HepG2 (cell line): ENCODE measurements around the gene BRCA1. TPM values are rescaled to one million over a fixed set of nuclear protein-coding genes. Genes with fewer than 3 reads are reported as not detected.

ENCODE experiments used
- ARHGAP35 ChIP-seq: sonication (generic); formaldehyde crosslinking; IDR thresholded peaks from 2 replicates; pipeline ENCODE4 v1.9.0; 2022; ENCODE audit warnings: mild to moderate bottlenecking, inconsistent platforms, moderate library complexity, missing genetic modification reagents, borderline replicate concordance
- ARNTL ChIP-seq: sonication (generic); formaldehyde crosslinking; IDR thresholded peaks from 2 replicates; pipeline ENCODE4 v1.4.0; 2020; ENCODE audit warnings: mild to moderate bottlenecking, missing genetic modification reagents
- ATAD3A ChIP-seq: sonication (generic); formaldehyde crosslinking; IDR thresholded peaks from 2 replicates; pipeline ENCODE4 v1.4.0; 2020; ENCODE audit warnings: missing genetic modification reagents
- ATF7-NPFF ChIP-seq: sonication (generic); formaldehyde crosslinking; IDR thresholded peaks from 2 replicates; pipeline ENCODE4 v1.8.1; 2023; ENCODE audit warnings: mild to moderate bottlenecking, low read depth, missing genetic modification reagents, moderate library complexity
- BORCS8-MEF2B ChIP-seq: sonication (generic); formaldehyde crosslinking; IDR thresholded peaks from 2 replicates; pipeline ENCODE4 v1.8.0; 2022; ENCODE audit warnings: mild to moderate bottlenecking, missing genetic modification reagents
- CBX5 ChIP-seq: sonication (generic); formaldehyde crosslinking; IDR thresholded peaks from 2 replicates; pipeline ENCODE4 v1.4.0; 2020; ENCODE audit warnings: missing genetic modification reagents, borderline replicate concordance
- GLMP ChIP-seq: sonication (generic); formaldehyde crosslinking; IDR thresholded peaks from 2 replicates; pipeline ENCODE4 v1.9.0; 2021; ENCODE audit warnings: missing genetic modification reagents, mild to moderate bottlenecking, borderline replicate concordance
- GTF2F1 ChIP-seq: fragments of 150-350 bp; IDR thresholded peaks from 2 replicates; pipeline ENCODE4 v1.6.1; 2014; ENCODE audit warnings: low read length
- HMGA1 ChIP-seq: sonication (generic); formaldehyde crosslinking; conservative IDR thresholded peaks from 2 replicates; pipeline ENCODE4 v1.4.0; 2020; ENCODE audit warnings: missing genetic modification reagents
- KLF15 ChIP-seq: sonication (generic); formaldehyde crosslinking; IDR thresholded peaks from 2 replicates; pipeline ENCODE4 v1.8.1; 2023; ENCODE audit warnings: borderline replicate concordance, mild to moderate bottlenecking, inconsistent platforms, missing genetic modification reagents, mixed read lengths
- MZF1 ChIP-seq: sonication (generic); formaldehyde crosslinking; IDR thresholded peaks from 2 replicates; pipeline ENCODE4 v1.8.1; 2023; ENCODE audit warnings: mild to moderate bottlenecking, missing genetic modification reagents, borderline replicate concordance
- RFXAP ChIP-seq: sonication (generic); formaldehyde crosslinking; IDR thresholded peaks from 2 replicates; pipeline ENCODE4 v1.4.0; 2020; ENCODE audit warnings: missing genetic modification reagents, borderline replicate concordance
- SRSF1 ChIP-seq: fragments of 200-400 bp; formaldehyde crosslinking; optimal IDR thresholded peaks from 2 replicates; pipeline ENCODE3; 2017; ENCODE audit warnings: mild to moderate bottlenecking, low read depth, low read length, moderate library complexity
- TAF1 ChIP-seq: sonication (generic); formaldehyde crosslinking; IDR thresholded peaks from 2 replicates; pipeline ENCODE4 v1.4.0; 2020; ENCODE audit warnings: missing genetic modification reagents
- TMF1 ChIP-seq: sonication (generic); formaldehyde crosslinking; IDR thresholded peaks from 2 replicates; pipeline ENCODE4 v1.8.1; 2022; ENCODE audit warnings: low read depth, missing genetic modification reagents
- ZBTB42 ChIP-seq: sonication (generic); formaldehyde crosslinking; IDR thresholded peaks from 2 replicates; pipeline ENCODE4 v1.5.0; 2020; ENCODE audit warnings: mild to moderate bottlenecking, missing genetic modification reagents
- ZBTB7B ChIP-seq: sonication (generic); formaldehyde crosslinking; IDR thresholded peaks from 2 replicates; pipeline ENCODE4 v1.4.0; 2020; ENCODE audit warnings: missing genetic modification reagents
- ZFP36 ChIP-seq: fragments of 150-350 bp; IDR thresholded peaks from 2 replicates; pipeline ENCODE4 v1.6.1; 2018; ENCODE audit warnings: borderline replicate concordance, low read length, low read depth; ENCODE audit not compliant: partially characterized antibody
- ZFP41 ChIP-seq: sonication (generic); formaldehyde crosslinking; IDR thresholded peaks from 2 replicates; pipeline ENCODE4 v1.4.0; 2020; ENCODE audit warnings: mild to moderate bottlenecking, missing genetic modification reagents, borderline replicate concordance
- ZMAT5 ChIP-seq: sonication (generic); formaldehyde crosslinking; IDR thresholded peaks from 2 replicates; pipeline ENCODE4 v1.5.0; 2020; ENCODE audit warnings: mild to moderate bottlenecking, low read depth, missing genetic modification reagents, borderline replicate concordance
- ZMYM3 ChIP-seq: sonication (generic); formaldehyde crosslinking; IDR thresholded peaks from 2 replicates; pipeline ENCODE4 v1.5.1; 2020; ENCODE audit warnings: mild to moderate bottlenecking, missing genetic modification reagents
- ZNF12 ChIP-seq: sonication (generic); formaldehyde crosslinking; IDR thresholded peaks from 2 replicates; pipeline ENCODE4 v1.5.0; 2020; ENCODE audit warnings: missing genetic modification reagents
- ZNF431 ChIP-seq: sonication (generic); formaldehyde crosslinking; IDR thresholded peaks from 2 replicates; pipeline ENCODE4 v1.9.0; 2022; ENCODE audit warnings: missing genetic modification reagents, low read depth, mild to moderate bottlenecking, borderline replicate concordance
- ZNF558 ChIP-seq: sonication (generic); formaldehyde crosslinking; IDR thresholded peaks from 2 replicates; pipeline ENCODE4 v1.9.0; 2022; ENCODE audit warnings: mild to moderate bottlenecking, missing genetic modification reagents, borderline replicate concordance
- ZNF614 ChIP-seq: IDR thresholded peaks from 2 replicates; pipeline ENCODE4 v1.6.1; 2018; ENCODE audit warnings: missing biosample characterization, missing genetic modification reagents, inconsistent platforms, borderline replicate concordance
- ZNF703 ChIP-seq: sonication (generic); formaldehyde crosslinking; IDR thresholded peaks from 2 replicates; pipeline ENCODE4 v1.5.1; 2020; ENCODE audit warnings: missing genetic modification reagents, mild to moderate bottlenecking, moderate library complexity, borderline replicate concordance
- ZNF746 ChIP-seq: sonication (generic); formaldehyde crosslinking; IDR thresholded peaks from 2 replicates; pipeline ENCODE4 v1.8.0; 2022; ENCODE audit warnings: mild to moderate bottlenecking, missing genetic modification reagents
- ZSCAN25 ChIP-seq: sonication (generic); formaldehyde crosslinking; IDR thresholded peaks from 2 replicates; pipeline ENCODE4 v1.8.0; 2022; ENCODE audit warnings: mild to moderate bottlenecking, missing genetic modification reagents
- ZSCAN5A ChIP-seq: sonication (generic); formaldehyde crosslinking; IDR thresholded peaks from 2 replicates; pipeline ENCODE4 v1.8.0; 2022; ENCODE audit warnings: mild to moderate bottlenecking, missing genetic modification reagents, borderline replicate concordance
- polyA plus RNA-seq, 8 experiments: library from polyadenylated mRNA; depleted of rRNA in 3 of 8; stranded (reverse) in 7 of 8; unstranded in 1 of 8; fragments of >200 nt; fragmentation: Illumina TruSeq in 4 of 8; extraction: Trizol in 4 of 8; gene quantifications; 2 replicates each; pipeline versions ENCODE4 v1.2.1 to v1.2.3, GENCODE V29; 2011 to 2016; ENCODE audit warnings: low read depth in 4 of 8, missing spikeins in 1 of 8, mixed read lengths in 1 of 8; ENCODE audit not compliant: insufficient read depth in 1 of 8
- total RNA-seq, 5 experiments: library from RNA; depleted of rRNA; stranded (reverse); fragments of >200 nt; fragmentation: Illumina TruSeq; extraction: Trizol; gene quantifications; 2 replicates each; pipeline ENCODE4 v1.2.3, GENCODE V29; 2016; ENCODE audit warnings: low read depth in 1 of 5

BRCA1 gene
- total and polyA plus RNA-seq, 2 of the 13 experiments (the other 11 are each of a cell fraction or from before 2014, with no cell fraction given), result 13.3 to 37.5 TPM

GRCh38 chr17:43068570-43069367 lies 56.4 kb downstream of the BRCA1 start (continued):
- TF ChIP-seq ZMYM3 (CRISPR knock-in tag) (peak; percentile 88), RFXAP (CRISPR knock-in tag) (peak; percentile 61; the same call in 1 of the 2 replicates), ARNTL (CRISPR knock-in tag) (0 out of 2 replicates have a peak, but pooled peaks have one; percentile 22), TMF1 (CRISPR knock-in tag) (no peak), ATF7-NPFF (no peak), ZSCAN5A (CRISPR knock-in tag) (no peak), ZFP36 (no peak), BORCS8-MEF2B (CRISPR knock-in tag) (0 out of 2 replicates have a peak, but pooled peaks have one; percentile 49), ARHGAP35 (no peak), HMGA1 (CRISPR knock-in tag) (no peak), GLMP (no peak), ZSCAN25 (no peak), ATAD3A (CRISPR knock-in tag) (no peak), ZNF12 (peak; percentile 83), ZFP41 (CRISPR knock-in tag) (no peak), ZMAT5 (CRISPR knock-in tag) (no peak), ZNF746 (no peak), CBX5 (CRISPR knock-in tag) (peak; percentile 98), ZBTB42 (no peak), ZNF703 (no peak), ZNF558 (CRISPR knock-in tag) (no peak), GTF2F1 (no peak), KLF15 (CRISPR knock-in tag) (no peak), SRSF1 (no peak), TAF1 (CRISPR knock-in tag) (no peak; the same call in 1 of the 2 replicates), ZBTB7B (CRISPR knock-in tag) (peak; percentile 75; the same call in 1 of the 2 replicates), MZF1 (CRISPR knock-in tag) (no peak), ZNF431 (0 out of 2 replicates have a peak, but pooled peaks have one; percentile 65), ZNF614 (CRISPR knock-in tag) (peak; percentile 95)
